K562 (cell line): ENCODE results near the gene CTRB1.
"Not testable (repeated sequence)": the region's sequence is repeated elsewhere in the genome, so short reads cannot be mapped to it uniquely, and the experiment has no call there.

ENCODE experiments used
- CEBPG ChIP-seq, 3 experiments: fragments of 200-800 bp in 1 of 3; sonication (Bioruptor generic) in 1 of 3; sonication (generic) in 1 of 3; formaldehyde crosslinking in 1 of 3; IDR thresholded peaks in 2 of 3; conservative IDR thresholded peaks in 1 of 3; 2 replicates each; pipeline versions ENCODE4 v1.6.1 to v1.8.0; 2016 to 2022; ENCODE audit warnings: missing compliant biosample characterization in 2 of 3, missing genetic modification characterization in 2 of 3, mild to moderate bottlenecking in 1 of 3, missing genetic modification reagents in 1 of 3
- E2F3 ChIP-seq: fragments of 250-450 bp; sonication (Bioruptor Pico); IDR thresholded peaks from 2 replicates; pipeline ENCODE4 v1.4.0; 2020; ENCODE audit warnings: mild to moderate bottlenecking
- NR2C1 ChIP-seq, 2 experiments: fragments of 450-650 bp; IDR thresholded peaks; 2 replicates each; pipeline ENCODE4 v1.6.1; 2017; ENCODE audit warnings: mild to moderate bottlenecking in 2 of 2, antibody characterized with exemption in 1 of 2, inconsistent platforms in 1 of 2, missing compliant biosample characterization in 1 of 2, missing genetic modification characterization in 1 of 2
- POLR2A ChIP-seq: fragments of 450-650 bp; conservative IDR thresholded peaks from 2 replicates; pipeline ENCODE4 v1.6.1; 2016
- SETDB1 ChIP-seq: IDR thresholded peaks from one replicate; pipeline ENCODE4 v1.6.1; 2012; ENCODE audit warnings: low read length, control low read depth, inconsistent platforms
- SP1 ChIP-seq: sonication (generic); formaldehyde crosslinking; IDR thresholded peaks from 2 replicates; pipeline ENCODE4 v1.8.1; 2022; ENCODE audit warnings: mild to moderate bottlenecking, missing genetic modification reagents
- SREBF2 ChIP-seq: sonication (generic); formaldehyde crosslinking; IDR thresholded peaks from 2 replicates; pipeline ENCODE4 v1.4.0; 2020; ENCODE audit warnings: mild to moderate bottlenecking, missing genetic modification reagents
- STAG1 ChIP-seq: sonication (generic); formaldehyde crosslinking; IDR thresholded peaks from 2 replicates; pipeline ENCODE4 v1.5.0; 2020; ENCODE audit warnings: missing genetic modification reagents, borderline replicate concordance
- ZNF140 ChIP-seq: fragments of 250-450 bp; sonication (Bioruptor Pico); IDR thresholded peaks from 2 replicates; pipeline ENCODE4 v1.8.0; 2021; ENCODE audit warnings: moderate library complexity, mild to moderate bottlenecking, inconsistent platforms
- ZNF398 ChIP-seq: fragments of 250-450 bp; sonication (Bioruptor Pico); IDR thresholded peaks from 2 replicates; pipeline ENCODE4 v1.8.0; 2021; ENCODE audit warnings: moderate library complexity, mild to moderate bottlenecking, inconsistent platforms
- TF ChIP-seq, protein P1 (sequence below): fragments of 450-650 bp; IDR thresholded peaks from 2 replicates; pipeline ENCODE4 v1.7.0; 2016; ENCODE audit warnings: borderline replicate concordance
- TF ChIP-seq, protein P2 (sequence below), 3 experiments: IDR thresholded peaks in 2 of 3; conservative IDR thresholded peaks in 1 of 3; 2 replicates each; pipeline ENCODE4 v1.5.1; 2011 to 2012; ENCODE audit warnings: low read length in 3 of 3, mild to moderate bottlenecking in 3 of 3, control low read depth in 2 of 3, improper control_type of control experiment in 1 of 3, inconsistent platforms in 1 of 3, low read depth in 1 of 3, mixed read lengths in 1 of 3, moderate library complexity in 1 of 3; ENCODE audit not compliant: insufficient read depth in 2 of 3

- TF ChIP-seq, protein P1, sequence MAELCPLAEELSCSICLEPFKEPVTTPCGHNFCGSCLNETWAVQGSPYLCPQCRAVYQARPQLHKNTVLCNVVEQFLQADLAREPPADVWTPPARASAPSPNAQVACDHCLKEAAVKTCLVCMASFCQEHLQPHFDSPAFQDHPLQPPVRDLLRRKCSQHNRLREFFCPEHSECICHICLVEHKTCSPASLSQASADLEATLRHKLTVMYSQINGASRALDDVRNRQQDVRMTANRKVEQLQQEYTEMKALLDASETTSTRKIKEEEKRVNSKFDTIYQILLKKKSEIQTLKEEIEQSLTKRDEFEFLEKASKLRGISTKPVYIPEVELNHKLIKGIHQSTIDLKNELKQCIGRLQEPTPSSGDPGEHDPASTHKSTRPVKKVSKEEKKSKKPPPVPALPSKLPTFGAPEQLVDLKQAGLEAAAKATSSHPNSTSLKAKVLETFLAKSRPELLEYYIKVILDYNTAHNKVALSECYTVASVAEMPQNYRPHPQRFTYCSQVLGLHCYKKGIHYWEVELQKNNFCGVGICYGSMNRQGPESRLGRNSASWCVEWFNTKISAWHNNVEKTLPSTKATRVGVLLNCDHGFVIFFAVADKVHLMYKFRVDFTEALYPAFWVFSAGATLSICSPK = not testable (repeated sequence)
- TF ChIP-seq, protein P2, sequence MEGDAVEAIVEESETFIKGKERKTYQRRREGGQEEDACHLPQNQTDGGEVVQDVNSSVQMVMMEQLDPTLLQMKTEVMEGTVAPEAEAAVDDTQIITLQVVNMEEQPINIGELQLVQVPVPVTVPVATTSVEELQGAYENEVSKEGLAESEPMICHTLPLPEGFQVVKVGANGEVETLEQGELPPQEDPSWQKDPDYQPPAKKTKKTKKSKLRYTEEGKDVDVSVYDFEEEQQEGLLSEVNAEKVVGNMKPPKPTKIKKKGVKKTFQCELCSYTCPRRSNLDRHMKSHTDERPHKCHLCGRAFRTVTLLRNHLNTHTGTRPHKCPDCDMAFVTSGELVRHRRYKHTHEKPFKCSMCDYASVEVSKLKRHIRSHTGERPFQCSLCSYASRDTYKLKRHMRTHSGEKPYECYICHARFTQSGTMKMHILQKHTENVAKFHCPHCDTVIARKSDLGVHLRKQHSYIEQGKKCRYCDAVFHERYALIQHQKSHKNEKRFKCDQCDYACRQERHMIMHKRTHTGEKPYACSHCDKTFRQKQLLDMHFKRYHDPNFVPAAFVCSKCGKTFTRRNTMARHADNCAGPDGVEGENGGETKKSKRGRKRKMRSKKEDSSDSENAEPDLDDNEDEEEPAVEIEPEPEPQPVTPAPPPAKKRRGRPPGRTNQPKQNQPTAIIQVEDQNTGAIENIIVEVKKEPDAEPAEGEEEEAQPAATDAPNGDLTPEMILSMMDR (IDR thresholded peaks at IDR 0.05 in 2 of 3, conservative IDR thresholded peaks at IDR 0.05 in 1 of 3; ENCODE audit: insufficient read depth in 2 of 3, low read depth in 1 of 3, low read length in 3 of 3) = not testable (repeated sequence)
- TF ChIP-seq POLR2A; CEBPG (CRISPR knock-in tag; IDR thresholded peaks at IDR 0.05); CEBPG (tag; conservative IDR thresholded peaks at IDR 0.05 in 1 of 2, IDR thresholded peaks at IDR 0.05 in 1 of 2); SETDB1; ZNF398 (CRISPR knock-in tag); STAG1 (CRISPR knock-in tag); SREBF2; E2F3 (CRISPR knock-in tag); NR2C1 (IDR thresholded peaks at IDR 0.05); NR2C1 (tag; IDR thresholded peaks at IDR 0.05); SP1 (CRISPR knock-in tag); ZNF140 (CRISPR knock-in tag): not testable (repeated sequence)
These were observed 21.8 kb downstream of the CTRB1 start for GRCh38 chr16:75240633-75241032.
